ENCODE data around the gene JAZF1. TPM values are rescaled to one million over a fixed set of nuclear protein-coding genes. Genes with fewer than 3 reads are reported as not detected.

The JAZF1 gene
- total RNA-seq, 1 donor from 2014 or later = 2.8 TPM

DNA sequence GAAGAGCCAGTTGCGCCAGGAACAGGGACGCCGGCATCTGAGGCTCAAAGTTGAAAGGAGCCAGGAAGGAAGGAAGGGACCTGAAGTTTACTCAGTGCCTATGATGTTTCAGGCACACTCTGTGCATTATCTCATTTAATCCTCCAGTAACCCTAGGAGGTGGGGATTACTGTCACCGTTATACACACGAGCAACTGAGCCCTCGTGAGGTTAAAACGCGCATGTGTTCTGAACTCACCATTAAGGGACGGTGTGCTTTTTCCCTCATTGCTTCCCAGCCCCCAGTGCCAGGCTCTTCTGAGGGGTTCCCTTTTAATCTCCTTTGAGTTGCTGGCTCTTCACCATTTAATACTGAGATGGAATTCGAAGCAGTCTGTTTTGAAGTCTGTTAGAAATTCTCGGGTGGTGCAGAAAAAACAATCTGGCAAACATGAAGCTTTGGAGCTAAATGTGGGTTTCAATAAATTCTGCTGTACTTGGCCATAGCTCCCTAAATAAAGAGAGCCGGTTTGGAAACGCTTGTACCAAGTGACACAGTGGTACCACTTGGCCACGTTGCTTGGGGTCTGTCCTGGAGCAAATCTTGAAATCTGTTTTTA, 338.4 kb downstream of the JAZF1 start:
- DNase-seq (ENCODE audit: low read depth in 2 of 2) = no peak

DNA sequence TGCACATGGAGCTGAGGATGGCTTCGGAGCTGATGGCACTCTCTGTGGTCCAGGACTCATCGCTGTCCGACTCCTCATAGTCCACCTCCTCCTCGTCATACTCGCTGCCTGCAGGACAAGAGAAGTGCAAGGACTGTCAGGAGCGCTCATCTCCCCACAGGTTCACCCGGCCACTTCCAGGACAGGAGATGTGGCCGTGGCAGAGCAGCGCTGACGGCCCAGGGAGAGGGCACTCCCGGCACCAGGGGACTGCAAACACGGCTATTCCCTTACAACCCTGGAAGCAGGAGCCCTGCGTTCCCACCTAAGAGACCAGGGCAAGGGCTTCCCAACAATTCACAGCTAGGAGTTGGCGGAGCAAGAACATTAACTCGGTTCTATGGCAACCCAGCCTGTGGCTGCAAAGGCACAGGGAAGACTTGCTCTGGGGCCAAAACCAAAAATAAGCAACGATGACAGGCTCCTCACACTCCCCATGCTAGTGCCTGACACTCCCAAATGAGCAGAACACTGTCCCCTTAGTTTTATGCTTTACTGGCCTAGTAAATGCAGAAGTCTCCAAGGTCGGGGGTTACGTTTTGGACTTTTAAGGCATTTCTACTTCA, 339.7 kb downstream of the JAZF1 start:
- DNase-seq (ENCODE audit: low read depth in 2 of 2) = no peak

DNA sequence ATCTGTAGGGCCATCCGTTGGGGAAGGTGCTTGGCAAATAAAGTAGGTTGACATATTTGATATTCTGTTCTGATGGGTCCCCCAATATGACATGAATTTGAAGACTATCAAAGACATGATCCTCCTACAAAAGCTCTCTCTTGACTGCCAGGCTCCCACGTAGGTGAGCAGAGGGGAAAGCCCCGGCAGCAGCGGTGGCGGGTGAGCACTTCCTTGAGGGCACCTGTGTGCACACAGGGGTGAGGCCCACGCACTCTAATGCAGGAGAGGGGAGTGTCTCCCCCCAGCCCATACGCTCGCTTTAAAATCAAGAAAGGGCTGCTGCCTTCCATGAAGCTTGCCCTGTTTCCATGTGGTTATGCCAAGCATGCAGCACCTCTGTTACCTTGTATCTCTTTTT, 340.3 kb downstream of the JAZF1 start:
- no peak for DNase-seq (ENCODE audit: low read depth in 2 of 2)

DNA sequence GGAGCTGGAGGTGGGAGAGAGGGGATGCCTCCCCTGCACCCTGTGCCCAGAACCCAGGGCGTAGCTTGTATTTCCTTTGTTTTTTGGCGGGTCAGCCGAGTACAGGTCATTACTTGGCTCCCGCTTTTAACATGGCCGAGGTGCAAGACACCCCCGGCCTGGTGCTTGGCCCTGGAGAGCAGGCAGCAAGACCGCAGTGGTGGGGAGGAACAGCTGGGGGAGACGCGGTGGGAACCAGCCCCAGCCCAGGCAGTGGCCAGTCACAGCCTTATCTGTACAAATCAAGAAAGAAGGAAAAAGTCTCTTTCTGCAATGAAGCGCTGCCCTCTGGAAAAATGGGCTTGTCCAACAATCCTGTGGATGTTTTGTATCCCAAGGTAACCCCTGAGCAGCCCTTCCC, 341.5 kb downstream of the JAZF1 start:
- DNase-seq (ENCODE audit: low read depth in 2 of 2) = no peak

DNA sequence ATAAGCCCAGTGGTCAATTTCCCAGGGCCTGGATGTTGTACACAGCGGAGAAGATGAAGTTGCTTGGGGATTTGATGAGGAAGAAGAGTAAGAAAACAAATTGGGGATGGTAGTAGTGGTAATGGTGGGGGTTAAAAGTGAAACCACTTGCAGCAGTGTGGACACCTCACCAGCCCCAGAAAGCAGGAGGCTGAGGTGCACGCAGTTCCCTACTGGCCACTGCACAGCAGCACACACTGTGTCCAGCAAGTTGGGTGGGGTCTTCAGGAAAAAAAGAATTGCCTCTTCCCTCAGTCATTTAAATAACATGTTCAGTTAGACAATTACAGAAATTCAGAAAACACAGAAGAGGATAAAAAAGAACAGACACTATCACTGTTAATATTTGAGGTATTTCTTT, 344.1 kb downstream of the JAZF1 start:
- no peak for DNase-seq (ENCODE audit: low read depth in 2 of 2)

- peak; percentile 14 to 69 for DNase-seq (ENCODE audit: low read depth in 2 of 2)
These were observed 345.2 kb downstream of the JAZF1 start for GRCh38 chr7:27835376-27835775.

- DNase-seq (ENCODE audit: low read depth in 2 of 2) = no peak
These were observed 346.2 kb downstream of the JAZF1 start for GRCh38 chr7:27834179-27834921.

DNA sequence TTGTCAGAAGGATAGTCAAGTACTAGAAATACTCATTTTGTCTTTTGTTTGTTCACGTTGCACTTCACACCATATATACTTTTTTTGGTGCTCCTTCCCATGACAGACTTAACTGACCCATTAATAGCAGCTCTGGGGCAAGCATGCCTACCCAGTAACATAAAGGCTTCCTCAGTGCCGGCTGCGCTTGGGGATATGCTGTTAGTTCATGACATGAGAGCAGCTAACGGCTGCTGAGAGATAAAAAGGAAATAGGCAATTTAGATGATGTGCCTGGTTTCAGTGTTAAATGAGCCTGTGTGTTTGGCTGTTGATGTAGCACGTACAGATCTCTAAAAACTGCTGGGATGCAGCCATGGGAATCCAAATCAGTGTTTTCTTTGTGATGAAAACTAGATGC, 354.2 kb downstream of the JAZF1 start:
- DNase-seq (ENCODE audit: low read depth in 2 of 2) = no peak

DNA sequence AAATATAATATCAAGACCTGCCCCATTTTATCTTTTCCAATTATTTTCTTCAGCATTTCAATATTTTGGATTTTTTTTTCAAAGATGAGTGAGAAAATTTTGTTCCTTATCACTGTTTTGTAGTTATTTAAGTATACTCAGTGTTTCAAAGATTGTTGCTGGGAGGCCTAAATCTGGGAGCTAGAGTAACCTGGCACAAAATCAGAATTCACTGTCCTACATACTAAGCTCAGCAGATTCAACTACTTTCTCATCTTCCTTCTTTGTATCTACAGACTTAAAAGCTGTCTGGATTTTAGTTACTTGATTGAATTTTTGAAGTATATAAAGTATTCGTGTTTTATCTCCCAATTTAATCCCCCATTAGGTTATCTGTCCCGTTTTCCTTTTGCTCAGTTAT, 354.7 kb downstream of the JAZF1 start:
- DNase-seq (ENCODE audit: low read depth in 2 of 2) = no peak

DNA sequence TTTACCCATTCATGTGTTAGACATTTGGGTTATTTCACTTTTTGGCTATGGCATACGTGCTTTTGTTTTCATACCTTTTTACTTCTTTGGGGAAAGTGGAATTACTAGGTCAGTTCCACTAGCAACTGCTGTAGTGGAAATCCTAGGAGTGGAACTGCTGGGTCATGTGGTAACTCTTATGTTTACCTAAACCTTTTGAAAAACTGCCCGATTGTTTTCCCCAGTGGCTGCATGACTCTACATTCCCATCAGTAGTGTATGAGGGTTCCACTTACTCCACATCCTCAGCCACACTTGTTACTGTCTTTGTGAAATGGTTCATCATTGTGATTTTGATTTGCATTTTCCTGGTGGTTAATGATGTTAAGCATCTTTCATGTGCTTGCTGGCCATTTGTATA, 358.4 kb downstream of the JAZF1 start:
- DNase-seq (ENCODE audit: low read depth in 2 of 2) = no peak

GRCh38 chr7:27812706-27813105, 367.9 kb downstream of the JAZF1 start:
- DNase-seq (ENCODE audit: low read depth in 2 of 2) = no peak

- DNase-seq (ENCODE audit: low read depth in 2 of 2) = no peak
These were observed 370.4 kb downstream of the JAZF1 start for GRCh38 chr7:27810186-27810585.

- no peak for DNase-seq (ENCODE audit: low read depth in 2 of 2)
These were observed 372.0 kb downstream of the JAZF1 start for GRCh38 chr7:27808626-27809025.

DNA sequence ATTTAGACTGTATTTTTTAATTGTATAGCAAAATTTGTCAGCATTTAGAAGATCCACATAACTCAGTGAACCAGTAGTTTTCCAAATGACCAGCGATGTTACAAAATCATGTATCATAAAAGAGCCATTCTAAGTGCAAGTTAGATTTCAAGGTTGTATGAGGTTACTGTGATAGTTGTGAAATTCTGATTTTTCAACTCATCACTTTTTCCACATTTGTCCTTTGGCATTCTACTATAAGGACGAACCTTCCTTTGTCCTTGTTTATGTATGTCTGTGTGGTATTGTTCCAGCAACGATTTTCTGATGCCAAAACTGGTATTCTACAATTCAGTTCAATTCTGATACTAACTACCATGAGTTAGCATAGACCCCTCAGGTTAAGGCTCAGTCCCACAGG, 376.5 kb downstream of the JAZF1 start:
- DNase-seq (ENCODE audit: low read depth in 2 of 2) = no peak

DNA sequence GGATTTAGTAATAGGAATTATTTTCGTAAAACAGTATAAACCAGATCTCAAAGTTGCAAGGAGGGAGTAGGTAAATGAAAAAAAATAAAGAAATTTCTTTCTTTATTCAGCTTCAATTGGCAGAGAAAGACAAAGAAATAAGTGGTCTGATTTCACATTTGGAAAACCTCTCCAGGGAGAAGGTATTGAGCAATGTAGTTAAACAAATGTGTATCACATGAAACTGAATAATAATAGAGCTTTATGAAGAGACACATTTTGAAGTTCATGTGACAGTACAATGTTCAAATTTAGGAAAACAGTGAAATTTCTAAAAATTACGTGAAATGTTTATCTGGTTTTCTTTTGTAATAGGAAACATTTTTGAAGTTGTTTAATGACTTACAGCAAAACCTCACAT, 377.6 kb downstream of the JAZF1 start:
- no peak for DNase-seq (ENCODE audit: low read depth in 2 of 2)

DNA sequence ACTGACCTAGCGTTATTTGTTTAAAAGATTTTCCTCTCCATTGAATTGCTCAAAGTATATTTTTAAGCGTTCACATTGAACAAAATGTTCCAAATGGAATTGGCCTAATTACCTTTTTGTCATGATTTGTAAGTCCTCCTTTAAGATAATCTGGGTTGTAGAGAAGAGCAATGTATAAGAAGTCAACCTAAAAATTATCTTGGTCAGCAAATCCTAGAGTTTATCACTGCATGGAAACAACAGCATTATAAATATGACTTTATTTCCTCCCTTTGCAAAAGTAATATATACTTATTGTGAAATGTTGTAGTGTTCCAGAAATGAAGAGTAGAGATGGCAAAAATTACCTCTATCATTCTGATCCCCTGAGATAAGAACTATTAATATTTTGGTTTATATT, 381.4 kb downstream of the JAZF1 start:
- DNase-seq (ENCODE audit: low read depth in 2 of 2) = no peak

GRCh38 chr7:27795977-27796376, 384.6 kb downstream of the JAZF1 start:
- no peak for DNase-seq (ENCODE audit: low read depth in 2 of 2)

DNA sequence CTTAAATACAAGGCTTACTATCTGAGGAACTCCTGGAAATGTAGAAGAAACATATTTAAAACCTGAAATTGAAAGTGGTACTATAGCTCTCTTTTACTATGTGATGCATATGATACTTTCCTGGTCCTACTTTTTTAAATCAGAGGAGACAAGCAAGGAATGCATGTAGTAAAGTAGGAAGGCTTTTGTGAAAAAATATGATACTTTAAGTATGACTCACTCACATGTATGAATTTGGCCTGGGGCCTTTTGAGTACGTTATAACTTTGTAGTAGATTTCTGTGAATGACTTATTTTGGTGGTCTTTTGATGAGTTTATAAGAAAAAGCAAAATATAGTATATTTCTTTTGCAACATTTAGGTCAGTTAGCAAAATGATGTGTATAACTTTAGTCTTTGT, 386.8 kb downstream of the JAZF1 start:
- DNase-seq (ENCODE audit: low read depth in 2 of 2) = no peak

DNA sequence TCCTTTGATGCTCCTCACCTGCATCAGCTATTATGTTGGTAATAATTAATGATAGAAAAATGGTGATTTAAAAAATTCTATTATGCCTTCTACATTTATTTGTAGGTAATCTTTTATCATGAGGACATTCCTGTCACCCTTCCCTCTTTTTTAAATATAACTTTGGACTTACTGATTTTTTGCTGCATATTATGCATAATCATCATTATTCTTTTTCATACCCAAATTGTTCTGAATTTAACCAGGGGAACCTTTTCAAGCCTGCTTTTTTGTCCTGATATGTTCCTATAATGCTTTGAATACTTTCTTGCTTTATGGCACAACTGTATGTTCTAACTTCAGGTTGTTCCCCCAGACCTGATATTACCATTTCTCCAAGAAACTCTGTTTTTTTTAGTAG, 392.2 kb downstream of the JAZF1 start:
- no peak for DNase-seq (ENCODE audit: low read depth in 2 of 2)

- DNase-seq (ENCODE audit: low read depth in 2 of 2) = peak; percentile 20 to 62
These were observed 396.1 kb downstream of the JAZF1 start for GRCh38 chr7:27784399-27785053.

DNA sequence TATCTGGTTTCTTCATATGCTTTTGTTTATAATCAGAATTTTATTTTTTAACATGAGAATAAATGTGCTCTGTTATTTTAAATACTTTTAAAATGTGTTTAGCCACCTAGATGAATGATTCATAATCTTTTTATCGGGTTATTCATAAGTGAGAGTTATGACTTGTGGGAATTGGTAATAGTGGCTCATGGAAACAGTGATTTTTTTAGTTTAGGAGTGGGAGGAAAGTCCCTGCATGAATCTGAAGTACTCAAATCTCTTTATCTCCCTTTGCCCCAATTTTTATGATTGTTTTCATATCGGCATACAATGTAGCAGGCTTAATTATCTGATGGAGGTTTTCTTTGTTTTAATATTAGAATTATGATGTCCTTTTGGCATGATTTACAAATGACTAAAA, 397.7 kb downstream of the JAZF1 start:
- peak in 1 of 2 donors; percentile 10 for DNase-seq (ENCODE audit: low read depth in 2 of 2)

GRCh38 chr7:27781188-27781587, 399.4 kb downstream of the JAZF1 start:
- DNase-seq (ENCODE audit: low read depth in 2 of 2) = no peak
